ENCODE measurements around the gene PMF1. TPM values are rescaled to one million over a fixed set of nuclear protein-coding genes. Genes with fewer than 3 reads are reported as not detected.
A peak's percentile ranks its signal among the peaks of the same experiment; 100 is the strongest.

PMF1 gene
- total and polyA plus RNA-seq, 2 of the 13 experiments (the other 11 are each of a cell fraction or from before 2014, with no cell fraction given) = 72.5 to 89.0 TPM

DNA sequence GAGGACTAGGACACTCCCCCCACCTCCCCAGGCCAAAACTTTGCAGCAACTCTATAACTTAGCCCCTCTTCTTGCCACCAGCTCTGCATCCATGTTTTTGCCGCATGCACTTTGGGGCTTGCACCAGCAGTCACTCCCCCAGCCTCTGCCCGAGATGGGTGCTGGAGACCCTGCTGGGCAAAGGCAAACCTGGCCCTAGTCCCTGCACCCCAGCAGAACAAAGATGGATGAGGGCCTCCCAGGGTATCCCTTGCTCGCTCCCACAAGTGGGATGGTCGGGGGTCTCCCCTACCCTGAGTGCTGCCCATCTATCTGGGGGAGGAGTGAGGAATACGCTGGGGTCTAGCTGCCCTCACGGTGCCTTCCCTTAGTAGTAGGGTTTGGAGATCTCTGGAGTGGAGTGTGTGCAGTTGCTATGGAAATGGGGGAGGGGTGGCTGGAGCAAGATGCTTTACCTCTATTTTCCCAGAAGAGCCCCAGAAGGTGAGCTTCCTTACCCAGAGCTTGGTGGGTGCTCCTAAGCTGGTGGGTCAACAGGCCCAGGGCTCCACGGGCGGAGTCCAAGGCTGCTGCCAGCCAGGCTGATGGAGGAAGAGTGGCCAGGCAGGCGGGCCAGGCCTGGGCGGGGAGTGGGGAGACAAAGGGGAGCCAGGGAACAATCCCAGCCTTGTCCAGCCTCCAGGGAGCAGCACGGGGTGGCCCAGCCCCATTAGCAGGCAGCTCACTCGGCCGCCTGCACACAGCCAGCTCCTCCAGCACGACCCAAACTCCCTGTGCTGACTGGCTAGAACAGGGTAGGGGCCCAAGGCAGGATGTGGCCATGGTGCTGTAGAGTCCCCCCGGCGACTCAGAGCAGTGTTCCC is 34.9 kb downstream of the PMF1 start, which contains the start of gene PAQR6 (continued):
- TF ChIP-seq CBX5 (CRISPR knock-in tag; IDR thresholded peaks at IDR 0.05; ENCODE audit: borderline replicate concordance) (no peak), ZNF660 (CRISPR knock-in tag; IDR thresholded peaks at IDR 0.05; ENCODE audit: borderline replicate concordance, low read depth) (no peak), TCF12 (IDR thresholded peaks at IDR 0.05) (no peak), TCF12 (CRISPR knock-in tag; IDR thresholded peaks at IDR 0.05) (no peak), ZSCAN21 (CRISPR knock-in tag; IDR thresholded peaks at IDR 0.05; ENCODE audit: borderline replicate concordance) (no peak), MYNN (CRISPR knock-in tag; IDR thresholded peaks at IDR 0.05; ENCODE audit: low read depth) (no peak), KLF6 (CRISPR knock-in tag; IDR thresholded peaks at IDR 0.05) (no peak), ZFP1 (CRISPR knock-in tag; IDR thresholded peaks at IDR 0.05) (no peak), ZFX (CRISPR knock-in tag; IDR thresholded peaks at IDR 0.05; ENCODE audit: low read depth) (peak; percentile 55; the same call in 1 of the 2 replicates), MAF1 (CRISPR knock-in tag; IDR thresholded peaks at IDR 0.05; ENCODE audit: borderline replicate concordance) (no peak)
- TF ChIP-seq, protein P1, sequence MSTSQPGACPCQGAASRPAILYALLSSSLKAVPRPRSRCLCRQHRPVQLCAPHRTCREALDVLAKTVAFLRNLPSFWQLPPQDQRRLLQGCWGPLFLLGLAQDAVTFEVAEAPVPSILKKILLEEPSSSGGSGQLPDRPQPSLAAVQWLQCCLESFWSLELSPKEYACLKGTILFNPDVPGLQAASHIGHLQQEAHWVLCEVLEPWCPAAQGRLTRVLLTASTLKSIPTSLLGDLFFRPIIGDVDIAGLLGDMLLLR (CRISPR knock-in tag; IDR thresholded peaks at IDR 0.05) = no peak
- TF ChIP-seq, protein P2, sequence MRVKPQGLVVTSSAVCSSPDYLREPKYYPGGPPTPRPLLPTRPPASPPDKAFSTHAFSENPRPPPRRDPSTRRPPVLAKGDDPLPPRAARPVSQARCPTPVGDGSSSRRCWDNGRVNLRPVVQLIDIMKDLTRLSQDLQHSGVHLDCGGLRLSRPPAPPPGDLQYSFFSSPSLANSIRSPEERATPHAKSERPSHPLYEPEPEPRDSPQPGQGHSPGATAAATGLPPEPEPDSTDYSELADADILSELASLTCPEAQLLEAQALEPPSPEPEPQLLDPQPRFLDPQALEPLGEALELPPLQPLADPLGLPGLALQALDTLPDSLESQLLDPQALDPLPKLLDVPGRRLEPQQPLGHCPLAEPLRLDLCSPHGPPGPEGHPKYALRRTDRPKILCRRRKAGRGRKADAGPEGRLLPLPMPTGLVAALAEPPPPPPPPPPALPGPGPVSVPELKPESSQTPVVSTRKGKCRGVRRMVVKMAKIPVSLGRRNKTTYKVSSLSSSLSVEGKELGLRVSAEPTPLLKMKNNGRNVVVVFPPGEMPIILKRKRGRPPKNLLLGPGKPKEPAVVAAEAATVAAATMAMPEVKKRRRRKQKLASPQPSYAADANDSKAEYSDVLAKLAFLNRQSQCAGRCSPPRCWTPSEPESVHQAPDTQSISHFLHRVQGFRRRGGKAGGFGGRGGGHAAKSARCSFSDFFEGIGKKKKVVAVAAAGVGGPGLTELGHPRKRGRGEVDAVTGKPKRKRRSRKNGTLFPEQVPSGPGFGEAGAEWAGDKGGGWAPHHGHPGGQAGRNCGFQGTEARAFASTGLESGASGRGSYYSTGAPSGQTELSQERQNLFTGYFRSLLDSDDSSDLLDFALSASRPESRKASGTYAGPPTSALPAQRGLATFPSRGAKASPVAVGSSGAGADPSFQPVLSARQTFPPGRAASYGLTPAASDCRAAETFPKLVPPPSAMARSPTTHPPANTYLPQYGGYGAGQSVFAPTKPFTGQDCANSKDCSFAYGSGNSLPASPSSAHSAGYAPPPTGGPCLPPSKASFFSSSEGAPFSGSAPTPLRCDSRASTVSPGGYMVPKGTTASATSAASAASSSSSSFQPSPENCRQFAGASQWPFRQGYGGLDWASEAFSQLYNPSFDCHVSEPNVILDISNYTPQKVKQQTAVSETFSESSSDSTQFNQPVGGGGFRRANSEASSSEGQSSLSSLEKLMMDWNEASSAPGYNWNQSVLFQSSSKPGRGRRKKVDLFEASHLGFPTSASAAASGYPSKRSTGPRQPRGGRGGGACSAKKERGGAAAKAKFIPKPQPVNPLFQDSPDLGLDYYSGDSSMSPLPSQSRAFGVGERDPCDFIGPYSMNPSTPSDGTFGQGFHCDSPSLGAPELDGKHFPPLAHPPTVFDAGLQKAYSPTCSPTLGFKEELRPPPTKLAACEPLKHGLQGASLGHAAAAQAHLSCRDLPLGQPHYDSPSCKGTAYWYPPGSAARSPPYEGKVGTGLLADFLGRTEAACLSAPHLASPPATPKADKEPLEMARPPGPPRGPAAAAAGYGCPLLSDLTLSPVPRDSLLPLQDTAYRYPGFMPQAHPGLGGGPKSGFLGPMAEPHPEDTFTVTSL (CRISPR knock-in tag; IDR thresholded peaks at IDR 0.05; ENCODE audit: borderline replicate concordance) = no peak
- TF ChIP-seq, protein P3, sequence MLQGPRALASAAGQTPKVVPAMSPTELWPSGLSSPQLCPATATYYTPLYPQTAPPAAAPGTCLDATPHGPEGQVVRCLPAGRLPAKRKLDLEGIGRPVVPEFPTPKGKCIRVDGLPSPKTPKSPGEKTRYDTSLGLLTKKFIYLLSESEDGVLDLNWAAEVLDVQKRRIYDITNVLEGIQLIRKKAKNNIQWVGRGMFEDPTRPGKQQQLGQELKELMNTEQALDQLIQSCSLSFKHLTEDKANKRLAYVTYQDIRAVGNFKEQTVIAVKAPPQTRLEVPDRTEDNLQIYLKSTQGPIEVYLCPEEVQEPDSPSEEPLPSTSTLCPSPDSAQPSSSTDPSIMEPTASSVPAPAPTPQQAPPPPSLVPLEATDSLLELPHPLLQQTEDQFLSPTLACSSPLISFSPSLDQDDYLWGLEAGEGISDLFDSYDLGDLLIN (CRISPR knock-in tag; IDR thresholded peaks at IDR 0.05; ENCODE audit: borderline replicate concordance) = no peak
- TF ChIP-seq, protein P4, sequence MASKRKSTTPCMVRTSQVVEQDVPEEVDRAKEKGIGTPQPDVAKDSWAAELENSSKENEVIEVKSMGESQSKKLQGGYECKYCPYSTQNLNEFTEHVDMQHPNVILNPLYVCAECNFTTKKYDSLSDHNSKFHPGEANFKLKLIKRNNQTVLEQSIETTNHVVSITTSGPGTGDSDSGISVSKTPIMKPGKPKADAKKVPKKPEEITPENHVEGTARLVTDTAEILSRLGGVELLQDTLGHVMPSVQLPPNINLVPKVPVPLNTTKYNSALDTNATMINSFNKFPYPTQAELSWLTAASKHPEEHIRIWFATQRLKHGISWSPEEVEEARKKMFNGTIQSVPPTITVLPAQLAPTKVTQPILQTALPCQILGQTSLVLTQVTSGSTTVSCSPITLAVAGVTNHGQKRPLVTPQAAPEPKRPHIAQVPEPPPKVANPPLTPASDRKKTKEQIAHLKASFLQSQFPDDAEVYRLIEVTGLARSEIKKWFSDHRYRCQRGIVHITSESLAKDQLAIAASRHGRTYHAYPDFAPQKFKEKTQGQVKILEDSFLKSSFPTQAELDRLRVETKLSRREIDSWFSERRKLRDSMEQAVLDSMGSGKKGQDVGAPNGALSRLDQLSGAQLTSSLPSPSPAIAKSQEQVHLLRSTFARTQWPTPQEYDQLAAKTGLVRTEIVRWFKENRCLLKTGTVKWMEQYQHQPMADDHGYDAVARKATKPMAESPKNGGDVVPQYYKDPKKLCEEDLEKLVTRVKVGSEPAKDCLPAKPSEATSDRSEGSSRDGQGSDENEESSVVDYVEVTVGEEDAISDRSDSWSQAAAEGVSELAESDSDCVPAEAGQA (IDR thresholded peaks at IDR 0.05; ENCODE audit: low read depth) = no peak
- TF ChIP-seq, protein P4 (CRISPR knock-in tag; IDR thresholded peaks at IDR 0.05; ENCODE audit: borderline replicate concordance) = no peak

Data from HepG2 (cell line).